SK-N-MC (cell line): ENCODE measurements around the gene SOBP.

Source experiments
- DNase-seq: peaks from one replicate; pipeline ENCODE4 v3.0.0-alpha.2; 2011; ENCODE audit warnings: low read depth, low spot score
- H3K27ac ChIP-seq: fragments of 200-600 bp; sonication (generic); 2 replicates; pipeline ENCODE4 v1.5.1; 2016; ENCODE audit warnings: mixed run types
- H3K36me3 ChIP-seq: fragments of 200-600 bp; sonication (generic); 2 replicates; pipeline ENCODE4 v1.6.1; 2017; ENCODE audit warnings: antibody characterized with exemption, low read length, mixed read lengths; ENCODE audit not compliant: insufficient read depth
- H3K4me3 ChIP-seq: fragments of 200-600 bp; sonication (generic); 2 replicates; pipeline ENCODE4 v1.5.1; 2016
- H3K9ac ChIP-seq: fragments of 200-600 bp; sonication (generic); 2 replicates; pipeline ENCODE4 v1.8.0; 2017; ENCODE audit warnings: mixed run types, mixed read lengths; ENCODE audit not compliant: insufficient read length
- H3K9me3 ChIP-seq: fragments of 200-600 bp; sonication (generic); 2 replicates; pipeline ENCODE4 v1.6.1; 2017; ENCODE audit warnings: low read depth, mild to moderate bottlenecking, antibody characterized with exemption, low read length, moderate library complexity, mixed read lengths
- EZH2 ChIP-seq: fragments of 200-600 bp; sonication (generic); IDR thresholded peaks from one replicate; pipeline ENCODE4 v1.6.1; 2017; ENCODE audit warnings: antibody characterized with exemption
- FOXP2 ChIP-seq: optimal IDR thresholded peaks from 2 replicates; pipeline ENCODE3; 2011; ENCODE audit warnings: mild to moderate bottlenecking, moderate library complexity; ENCODE audit not compliant: insufficient read depth; ENCODE audit errors: extremely low read length, control extremely low read depth
- POLR2AphosphoS5 ChIP-seq: IDR thresholded peaks from 2 replicates; pipeline ENCODE4 v1.6.1; 2012; ENCODE audit warnings: mild to moderate bottlenecking, low read depth, low read length, borderline replicate concordance

SOBP gene

DNA sequence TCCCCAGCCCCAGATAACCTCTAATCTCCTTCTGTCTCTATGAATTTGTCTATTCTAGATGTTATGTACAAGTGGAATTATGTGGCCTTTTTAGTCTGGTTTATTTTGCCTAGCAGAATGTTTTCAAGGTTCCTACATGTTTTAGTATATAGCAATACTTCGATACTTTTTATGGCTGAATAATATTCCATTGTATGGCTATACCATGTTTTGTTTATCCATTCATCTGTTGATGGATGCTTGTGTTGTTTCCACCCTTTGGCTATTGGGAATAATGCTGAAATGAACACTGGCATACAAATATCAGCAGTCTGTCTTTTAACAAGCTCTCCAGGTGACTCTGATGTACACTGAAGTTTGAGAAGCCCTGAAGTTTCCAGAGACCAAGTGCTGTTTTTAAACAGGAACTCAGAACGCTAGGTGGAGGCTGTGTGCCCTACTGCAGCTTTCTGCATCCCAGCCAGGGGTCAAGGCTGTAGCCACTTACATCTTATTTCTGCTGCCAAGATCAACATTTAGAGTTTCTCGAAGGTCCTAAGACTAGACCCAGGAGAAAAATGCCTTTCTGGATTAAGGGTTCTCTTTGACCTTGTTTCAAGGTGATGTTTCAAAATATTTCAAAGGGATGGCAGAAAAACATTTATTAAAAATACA is 123.0 kb downstream of the SOBP start:
- Histone ChIP-seq H3K4me3 (no peak overlapping the region), H3K9me3 (no peaks in the 10 kb centered on the region), H3K36me3 (no peaks in the 10 kb centered on the region), H3K27ac (no peak overlapping the region), H3K9ac (no peak overlapping the region)
- DNase-seq = no peak
- TF ChIP-seq EZH2 (no peak), FOXP2 (no peak), POLR2AphosphoS5 (no peak)

DNA sequence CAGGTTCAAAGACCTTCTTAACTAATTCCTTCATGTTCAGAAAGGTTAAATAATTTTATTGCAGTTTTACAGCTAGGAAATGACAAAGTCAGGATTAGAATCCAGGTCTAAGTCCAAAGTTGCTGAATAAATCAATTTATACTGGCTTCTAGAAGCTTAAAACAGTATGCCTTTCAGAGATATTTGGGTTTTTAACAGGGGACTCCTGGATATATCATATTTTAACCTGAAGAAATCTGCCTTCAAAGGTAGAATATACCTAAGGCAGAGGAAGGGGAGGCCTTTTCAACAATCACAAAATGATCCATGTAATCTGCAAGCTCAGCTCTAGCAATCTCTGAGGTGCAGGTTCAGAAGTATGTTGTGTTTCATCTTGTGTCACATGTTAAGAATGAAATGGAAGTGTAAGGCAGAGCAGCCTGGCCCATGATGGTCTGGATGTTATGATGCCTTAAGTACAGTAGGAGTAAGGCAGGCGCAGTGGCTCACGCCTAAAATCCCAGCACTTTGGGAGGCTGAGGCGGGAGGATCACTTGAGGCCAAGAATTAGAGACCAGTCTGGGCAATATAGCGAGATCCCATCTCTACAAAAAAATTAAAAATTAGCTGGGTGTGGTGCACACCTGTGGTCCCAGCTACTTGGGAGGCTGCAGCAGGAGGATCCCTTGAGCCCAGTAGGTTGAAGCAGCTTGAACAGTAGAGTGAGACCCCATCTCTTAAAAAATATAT is 123.9 kb downstream of the SOBP start:
- Histone ChIP-seq H3K36me3 (no peaks in the 10 kb centered on the region), H3K27ac (no peak overlapping the region), H3K4me3 (no peak overlapping the region), H3K9me3 (no peaks in the 10 kb centered on the region), H3K9ac (no peak overlapping the region)
- no peak for DNase-seq
- TF ChIP-seq FOXP2 = no peak
- no peak for TF ChIP-seq POLR2AphosphoS5
- no peak for TF ChIP-seq EZH2

DNA sequence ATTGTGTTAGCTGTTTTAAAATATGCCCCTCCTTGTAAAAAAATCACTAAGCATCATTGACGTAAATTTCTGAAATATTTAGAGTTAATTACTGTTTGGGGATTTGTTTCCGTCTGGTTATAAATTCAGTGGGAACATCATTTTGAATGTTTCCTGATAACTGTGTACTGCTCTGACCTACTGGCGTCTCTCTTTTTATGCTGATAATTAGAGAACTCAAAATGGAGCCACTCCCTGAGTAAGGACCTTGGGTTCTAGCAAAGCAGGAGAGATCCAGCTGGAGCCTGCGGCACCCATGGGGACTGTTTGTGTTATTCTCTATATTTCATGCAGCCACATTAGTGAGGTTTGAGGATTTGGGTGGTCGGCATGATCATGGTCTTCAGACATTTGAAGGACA is 124.9 kb downstream of the SOBP start:
- no peaks in the 10 kb centered on the region for H3K9me3 ChIP-seq
- H3K4me3 ChIP-seq = no peak overlapping the region
- H3K36me3 ChIP-seq = no peaks in the 10 kb centered on the region
- H3K27ac ChIP-seq = no peak overlapping the region
- TF ChIP-seq EZH2 (no peak), POLR2AphosphoS5 (no peak), FOXP2 (no peak)
- no peak for DNase-seq
- H3K9ac ChIP-seq = no peak overlapping the region

DNA sequence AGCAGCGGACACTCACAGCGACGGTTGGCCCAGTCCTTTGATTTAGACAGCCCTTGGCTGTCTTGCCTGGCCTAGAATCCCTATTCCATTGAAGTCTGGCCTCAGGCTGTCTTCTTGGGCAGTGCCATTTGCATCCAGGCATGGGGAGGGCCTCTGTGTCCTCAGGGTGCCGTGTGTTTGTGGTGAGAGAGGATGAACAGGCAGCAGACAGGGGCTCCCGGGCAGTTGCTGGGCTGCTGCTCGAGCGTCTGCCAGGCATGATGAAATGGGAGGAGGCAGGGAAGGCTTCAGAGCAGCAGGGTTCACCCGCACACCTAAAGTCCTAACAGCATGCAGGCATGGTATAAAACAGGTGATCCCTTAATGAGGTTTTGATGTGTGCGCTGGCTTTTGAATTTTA is 126.9 kb downstream of the SOBP start:
- H3K9ac ChIP-seq = no peak overlapping the region
- DNase-seq = no peak
- H3K4me3 ChIP-seq = no peak overlapping the region
- TF ChIP-seq POLR2AphosphoS5 = no peak
- TF ChIP-seq FOXP2 = no peak
- no peak for TF ChIP-seq EZH2
- H3K27ac ChIP-seq = no peak overlapping the region
- H3K36me3 ChIP-seq = no peaks in the 10 kb centered on the region
- H3K9me3 ChIP-seq = no peaks in the 10 kb centered on the region

DNA sequence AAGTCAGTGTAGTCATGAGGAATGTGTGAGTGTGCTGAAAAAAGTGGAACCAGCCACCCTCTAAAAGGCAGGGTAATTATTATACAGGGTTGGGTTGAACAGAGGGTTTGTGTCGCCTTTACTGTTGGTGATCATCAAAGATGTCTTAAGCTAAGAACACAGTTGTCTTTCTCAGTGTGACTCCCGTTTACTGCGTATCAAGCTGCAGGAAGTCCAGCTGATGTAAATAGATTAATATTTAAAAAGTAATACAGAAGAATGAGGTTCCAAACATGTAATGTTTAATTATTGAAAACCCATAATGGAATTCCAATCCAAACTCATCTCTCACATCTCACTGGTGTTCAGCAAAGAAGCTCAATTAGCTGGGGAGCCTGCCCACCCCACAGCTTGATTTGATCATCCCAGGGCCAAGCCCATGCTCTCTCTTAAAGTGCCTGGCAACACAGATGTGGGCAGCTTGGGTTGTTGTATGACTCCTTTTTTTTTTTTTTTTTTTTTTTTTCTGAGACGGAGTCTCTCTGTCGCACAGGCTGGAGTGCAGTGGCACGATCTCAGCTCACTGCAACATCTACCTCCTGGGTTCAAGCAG is 127.5 kb downstream of the SOBP start:
- Histone ChIP-seq H3K36me3 (no peaks in the 10 kb centered on the region), H3K27ac (no peak overlapping the region), H3K9me3 (no peaks in the 10 kb centered on the region), H3K9ac (no peak overlapping the region), H3K4me3 (no peak overlapping the region)
- TF ChIP-seq EZH2 = no peak
- no peak for DNase-seq

DNA sequence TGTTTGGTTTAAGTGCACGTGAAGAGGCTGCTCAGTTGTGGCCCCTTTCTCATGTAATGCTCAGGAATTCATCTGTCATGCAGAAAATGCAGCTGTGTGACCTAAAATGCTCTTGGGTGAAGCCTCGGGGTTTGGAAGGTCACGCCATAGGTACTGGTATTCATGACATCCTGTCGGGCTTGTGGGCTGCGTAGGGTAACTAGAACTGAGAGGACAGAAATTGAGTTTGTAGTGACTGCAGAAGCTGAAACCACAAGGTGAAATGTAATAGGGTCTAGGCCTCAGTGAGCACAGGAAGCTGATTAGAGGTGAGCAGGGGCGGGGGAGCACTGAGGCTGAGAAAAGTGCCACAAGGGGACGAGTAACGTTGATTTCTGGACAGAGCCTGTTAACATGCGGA is 128.8 kb downstream of the SOBP start:
- no peak for TF ChIP-seq POLR2AphosphoS5
- no peak for TF ChIP-seq FOXP2
- no peak for TF ChIP-seq EZH2
- Histone ChIP-seq H3K27ac (no peak overlapping the region), H3K9ac (no peak overlapping the region), H3K9me3 (no peaks in the 10 kb centered on the region), H3K4me3 (no peak overlapping the region), H3K36me3 (no peaks in the 10 kb centered on the region)
- no peak for DNase-seq

DNA sequence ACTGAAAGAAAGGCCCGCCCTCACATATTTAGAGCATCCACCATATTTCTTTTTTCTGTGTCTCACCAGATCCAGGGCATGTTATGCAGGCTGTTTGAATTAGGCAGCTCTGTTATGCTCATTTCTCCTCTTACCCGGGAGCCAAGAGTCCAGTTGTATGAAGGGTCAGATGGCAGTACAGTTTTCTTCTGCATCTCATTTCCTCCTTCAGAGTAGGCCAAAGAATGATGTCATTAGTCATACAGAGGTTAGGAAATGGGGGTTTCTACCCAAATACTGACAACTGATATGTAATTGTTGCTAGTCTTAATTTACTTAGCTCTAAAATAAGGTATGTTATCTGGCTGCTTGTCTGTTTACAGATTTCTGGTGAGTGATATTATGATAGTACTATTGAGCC is 130.8 kb downstream of the SOBP start:
- no peak overlapping the region for H3K27ac ChIP-seq
- no peak for DNase-seq
- no peak overlapping the region for H3K4me3 ChIP-seq
- H3K9ac ChIP-seq = no peak overlapping the region
- TF ChIP-seq FOXP2 (no peak), POLR2AphosphoS5 (no peak), EZH2 (no peak)
- H3K36me3 ChIP-seq = no peaks in the 10 kb centered on the region
- H3K9me3 ChIP-seq = no peaks in the 10 kb centered on the region

DNA sequence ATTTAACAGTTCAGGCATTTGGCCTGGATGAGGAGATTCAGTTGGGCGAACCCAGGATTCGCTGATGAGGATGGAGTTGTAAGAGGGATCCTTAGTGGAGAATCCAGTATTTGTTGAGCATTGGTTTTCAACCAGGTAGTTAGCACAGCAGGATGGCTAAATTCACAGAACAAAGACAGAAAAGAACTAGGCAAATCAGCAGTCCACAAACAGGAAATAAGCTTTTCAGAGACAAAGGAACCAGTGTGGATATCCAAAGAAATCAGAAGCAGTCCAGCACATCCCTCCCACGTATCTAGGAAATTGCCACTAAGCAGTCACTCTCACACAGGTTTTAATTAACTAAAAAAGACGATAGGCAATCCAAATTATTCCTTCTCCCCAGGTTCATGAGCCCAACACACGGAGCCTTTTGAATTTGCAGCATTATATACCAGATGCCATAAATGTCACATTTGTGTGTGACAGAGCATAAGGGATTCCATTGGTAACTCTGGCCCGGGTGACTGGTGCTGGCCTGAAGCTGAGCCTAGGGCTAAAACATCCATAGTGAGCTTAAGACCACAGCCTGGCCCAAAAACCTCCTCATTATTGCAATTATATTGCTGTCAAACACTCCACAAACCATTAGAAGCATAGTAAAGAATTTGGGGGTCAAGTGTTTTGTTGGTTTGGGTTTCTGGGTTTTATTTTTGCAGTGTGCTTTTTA is 131.5 kb downstream of the SOBP start:
- Histone ChIP-seq H3K4me3 (no peak overlapping the region), H3K27ac (no peak overlapping the region), H3K9ac (no peak overlapping the region), H3K36me3 (no peaks in the 10 kb centered on the region), H3K9me3 (no peaks in the 10 kb centered on the region)
- no peak for DNase-seq
- TF ChIP-seq EZH2 (no peak), FOXP2 (no peak), POLR2AphosphoS5 (no peak)
